Neural cell (in vitro differentiated cells): ENCODE measurements around the gene KRTAP5-4.

Experiments used
- EZH2 ChIP-seq: fragments of 200-600, 300-800 bp; shearing (Covaris generic), sonication (generic); IDR thresholded peaks from 2 replicates; pipeline ENCODE4 v1.6.1; 2014; ENCODE audit warnings: antibody characterized with exemption, low read length, borderline replicate concordance, mild to moderate bottlenecking; ENCODE audit not compliant: insufficient read depth, poor library complexity, severe bottlenecking
- POLR2AphosphoS5 ChIP-seq: IDR thresholded peaks from 2 replicates; pipeline ENCODE4 v1.6.1; 2012
- RAD21 ChIP-seq: fragments of 450-650 bp; conservative IDR thresholded peaks from 2 replicates; pipeline ENCODE4 v1.6.1; 2014; ENCODE audit warnings: antibody characterized with exemption, mild to moderate bottlenecking, moderate library complexity
- TF ChIP-seq, protein P1 (sequence below): fragments of 450-650 bp; IDR thresholded peaks from 2 replicates; pipeline ENCODE4 v1.5.1; 2014; ENCODE audit warnings: antibody characterized with exemption, mild to moderate bottlenecking, moderate library complexity; ENCODE audit not compliant: poor library complexity, severe bottlenecking

DNA sequence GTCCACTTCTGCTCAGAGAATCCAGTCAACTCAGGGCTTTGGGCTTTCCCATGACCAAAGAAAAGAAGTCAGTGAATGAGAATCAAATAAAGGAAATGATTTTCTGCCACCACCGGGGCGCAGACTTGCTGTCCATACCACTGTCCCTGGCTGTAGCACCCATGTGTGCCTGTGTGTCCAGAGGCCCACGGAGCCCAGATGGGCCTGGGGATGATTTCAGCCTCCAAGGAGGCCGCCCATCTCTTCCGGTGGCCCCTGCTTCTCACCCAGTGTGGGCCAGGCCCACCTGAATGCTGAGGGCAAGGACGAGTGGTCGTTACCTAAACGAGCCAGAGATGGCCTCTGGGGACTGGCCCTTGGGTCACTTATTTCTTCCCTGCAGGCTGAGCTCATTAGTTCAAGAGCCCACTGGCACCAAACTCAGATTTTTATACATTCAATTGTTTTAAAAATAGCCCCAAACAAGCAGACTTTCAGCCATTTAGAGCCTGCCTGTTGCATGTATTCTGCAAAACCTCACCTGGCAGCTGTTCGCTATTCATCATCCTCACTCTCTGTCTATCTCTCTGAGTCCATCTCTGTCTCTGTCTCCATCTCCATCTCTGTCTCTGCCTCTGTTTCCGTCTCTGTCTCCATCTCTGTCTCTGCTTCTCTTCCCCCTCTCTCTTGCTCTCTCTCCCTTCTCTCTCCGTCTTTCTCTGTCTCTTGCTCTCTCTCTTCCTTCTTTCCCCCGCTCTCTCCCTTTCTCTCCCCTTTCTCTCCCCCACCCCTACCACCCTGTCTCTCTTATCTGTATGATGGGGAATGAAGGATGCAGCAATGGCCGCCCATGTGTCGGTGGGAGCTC lies 31.8 kb upstream of the KRTAP5-4 start:
- no peak for TF ChIP-seq POLR2AphosphoS5
- TF ChIP-seq, protein P1, sequence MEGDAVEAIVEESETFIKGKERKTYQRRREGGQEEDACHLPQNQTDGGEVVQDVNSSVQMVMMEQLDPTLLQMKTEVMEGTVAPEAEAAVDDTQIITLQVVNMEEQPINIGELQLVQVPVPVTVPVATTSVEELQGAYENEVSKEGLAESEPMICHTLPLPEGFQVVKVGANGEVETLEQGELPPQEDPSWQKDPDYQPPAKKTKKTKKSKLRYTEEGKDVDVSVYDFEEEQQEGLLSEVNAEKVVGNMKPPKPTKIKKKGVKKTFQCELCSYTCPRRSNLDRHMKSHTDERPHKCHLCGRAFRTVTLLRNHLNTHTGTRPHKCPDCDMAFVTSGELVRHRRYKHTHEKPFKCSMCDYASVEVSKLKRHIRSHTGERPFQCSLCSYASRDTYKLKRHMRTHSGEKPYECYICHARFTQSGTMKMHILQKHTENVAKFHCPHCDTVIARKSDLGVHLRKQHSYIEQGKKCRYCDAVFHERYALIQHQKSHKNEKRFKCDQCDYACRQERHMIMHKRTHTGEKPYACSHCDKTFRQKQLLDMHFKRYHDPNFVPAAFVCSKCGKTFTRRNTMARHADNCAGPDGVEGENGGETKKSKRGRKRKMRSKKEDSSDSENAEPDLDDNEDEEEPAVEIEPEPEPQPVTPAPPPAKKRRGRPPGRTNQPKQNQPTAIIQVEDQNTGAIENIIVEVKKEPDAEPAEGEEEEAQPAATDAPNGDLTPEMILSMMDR, result no peak
- TF ChIP-seq EZH2, result no peak
- TF ChIP-seq RAD21, result no peak
